HL-60 (cell line): ENCODE data around the gene ERCC4.

Experiments
- DNase-seq, 2 experiments: peaks; one replicate each; pipeline ENCODE4 v3.0.0-alpha.2; 2010 to 2020; ENCODE audit warnings: low read depth in 1 of 2, low spot score in 1 of 2
- H3K27ac ChIP-seq: fragments of 250-450 bp; sonication (Bioruptor Pico); replicated peaks from 2 replicates; pipeline ENCODE4 v1.5.1; 2020; ENCODE audit warnings: mild to moderate bottlenecking, moderate library complexity
- H3K27me3 ChIP-seq: fragments of 250-450 bp; sonication (Bioruptor Pico); 2 replicates; pipeline ENCODE4 v1.5.1; 2021; ENCODE audit warnings: mild to moderate bottlenecking, moderate library complexity; ENCODE audit not compliant: insufficient read depth, poor library complexity, severe bottlenecking
- H3K4me3 ChIP-seq: replicated peaks from 2 replicates; pipeline ENCODE4 v1.5.1; 2011; ENCODE audit warnings: mild to moderate bottlenecking, control low read depth, low read length; ENCODE audit not compliant: insufficient read depth
- CTCF ChIP-seq: IDR thresholded peaks from one replicate; pipeline ENCODE4 v1.5.1; 2011; ENCODE audit warnings: low read length, control low read depth, inconsistent platforms; ENCODE audit not compliant: insufficient read depth
- GABPA ChIP-seq: IDR thresholded peaks from 2 replicates; pipeline ENCODE4 v1.6.1; 2012; ENCODE audit warnings: low read depth
- POLR2AphosphoS5 ChIP-seq: IDR thresholded peaks from 2 replicates; pipeline ENCODE4 v1.6.1; 2012; ENCODE audit warnings: low read depth
- SPI1 ChIP-seq: IDR thresholded peaks from 2 replicates; pipeline ENCODE4 v1.6.1; 2012; ENCODE audit warnings: low read depth, mild to moderate bottlenecking, borderline replicate concordance
- TF ChIP-seq, protein P1 (sequence below): IDR thresholded peaks from 2 replicates; pipeline ENCODE4 v1.6.1; 2012; ENCODE audit warnings: low read depth; ENCODE audit not compliant: insufficient replicate concordance

The ERCC4 gene

GRCh38 chr16:13997526-13997925, 77.6 kb downstream of the ERCC4 start:
- no peak overlapping the region for H3K4me3 ChIP-seq
- no peaks in the 10 kb centered on the region for H3K27me3 ChIP-seq
- no peak for DNase-seq
- TF ChIP-seq, protein P1, sequence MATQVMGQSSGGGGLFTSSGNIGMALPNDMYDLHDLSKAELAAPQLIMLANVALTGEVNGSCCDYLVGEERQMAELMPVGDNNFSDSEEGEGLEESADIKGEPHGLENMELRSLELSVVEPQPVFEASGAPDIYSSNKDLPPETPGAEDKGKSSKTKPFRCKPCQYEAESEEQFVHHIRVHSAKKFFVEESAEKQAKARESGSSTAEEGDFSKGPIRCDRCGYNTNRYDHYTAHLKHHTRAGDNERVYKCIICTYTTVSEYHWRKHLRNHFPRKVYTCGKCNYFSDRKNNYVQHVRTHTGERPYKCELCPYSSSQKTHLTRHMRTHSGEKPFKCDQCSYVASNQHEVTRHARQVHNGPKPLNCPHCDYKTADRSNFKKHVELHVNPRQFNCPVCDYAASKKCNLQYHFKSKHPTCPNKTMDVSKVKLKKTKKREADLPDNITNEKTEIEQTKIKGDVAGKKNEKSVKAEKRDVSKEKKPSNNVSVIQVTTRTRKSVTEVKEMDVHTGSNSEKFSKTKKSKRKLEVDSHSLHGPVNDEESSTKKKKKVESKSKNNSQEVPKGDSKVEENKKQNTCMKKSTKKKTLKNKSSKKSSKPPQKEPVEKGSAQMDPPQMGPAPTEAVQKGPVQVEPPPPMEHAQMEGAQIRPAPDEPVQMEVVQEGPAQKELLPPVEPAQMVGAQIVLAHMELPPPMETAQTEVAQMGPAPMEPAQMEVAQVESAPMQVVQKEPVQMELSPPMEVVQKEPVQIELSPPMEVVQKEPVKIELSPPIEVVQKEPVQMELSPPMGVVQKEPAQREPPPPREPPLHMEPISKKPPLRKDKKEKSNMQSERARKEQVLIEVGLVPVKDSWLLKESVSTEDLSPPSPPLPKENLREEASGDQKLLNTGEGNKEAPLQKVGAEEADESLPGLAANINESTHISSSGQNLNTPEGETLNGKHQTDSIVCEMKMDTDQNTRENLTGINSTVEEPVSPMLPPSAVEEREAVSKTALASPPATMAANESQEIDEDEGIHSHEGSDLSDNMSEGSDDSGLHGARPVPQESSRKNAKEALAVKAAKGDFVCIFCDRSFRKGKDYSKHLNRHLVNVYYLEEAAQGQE: no peak
- TF ChIP-seq GABPA (no peak), POLR2AphosphoS5 (no peak), SPI1 (no peak), CTCF (no peak)
- H3K27ac ChIP-seq: no peak overlapping the region

GRCh38 chr16:13997933-13998332, 78.0 kb downstream of the ERCC4 start:
- TF ChIP-seq SPI1 (peak; percentile 16; the same call in 1 of the 2 replicates), POLR2AphosphoS5 (no peak)
- Histone ChIP-seq H3K4me3 (no peak overlapping the region), H3K27me3 (no peaks in the 10 kb centered on the region), H3K27ac (no peak overlapping the region)
- peak in 1 of 2 experiments; percentile 28 for DNase-seq

DNA sequence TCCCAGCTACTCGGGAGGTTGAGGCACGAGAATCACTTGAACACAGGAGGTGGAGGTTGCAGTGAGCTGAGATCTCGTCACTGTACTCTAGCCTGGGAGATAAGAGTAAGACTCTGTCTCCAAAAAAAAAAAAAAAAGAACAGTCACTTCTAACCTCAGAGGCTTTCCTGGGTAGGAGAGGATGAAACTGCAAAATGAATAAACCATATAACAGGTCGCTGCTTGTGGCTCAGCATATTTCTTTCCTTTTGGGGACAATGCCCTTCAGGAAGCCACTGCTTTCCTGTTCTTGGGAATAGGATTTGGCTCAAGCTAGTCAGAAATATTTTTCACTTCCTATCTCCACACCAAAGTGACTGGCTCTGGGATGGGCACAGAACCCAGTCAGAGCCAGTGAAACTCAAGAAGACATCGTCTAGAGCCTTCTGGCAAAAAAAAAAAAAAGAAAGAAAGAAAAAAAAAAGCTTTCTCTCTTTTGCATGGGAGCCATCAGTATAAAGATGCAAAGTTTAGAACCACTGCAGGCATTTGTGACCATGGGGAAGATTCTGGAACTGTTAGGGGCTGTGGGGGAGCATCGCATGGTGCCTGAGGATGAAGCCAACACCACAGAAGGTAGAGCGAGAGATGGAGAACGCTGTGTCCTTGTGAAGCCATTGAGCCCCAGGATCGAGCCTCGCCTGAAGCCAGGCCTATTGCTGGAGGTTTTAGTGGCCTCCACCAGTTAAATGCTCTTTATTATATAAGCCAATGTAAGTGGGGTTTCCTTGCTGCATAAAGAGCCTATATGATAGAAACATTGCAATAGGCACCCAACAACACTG, 79.3 kb downstream of the ERCC4 start:
- TF ChIP-seq GABPA: no peak
- no peak for TF ChIP-seq SPI1
- no peak for TF ChIP-seq POLR2AphosphoS5
- TF ChIP-seq, protein P1: no peak
- TF ChIP-seq CTCF: no peak
- no peaks in the 10 kb centered on the region for H3K27me3 ChIP-seq
- no peak overlapping the region for H3K4me3 ChIP-seq
- H3K27ac ChIP-seq: no peak overlapping the region
- no peak for DNase-seq

DNA sequence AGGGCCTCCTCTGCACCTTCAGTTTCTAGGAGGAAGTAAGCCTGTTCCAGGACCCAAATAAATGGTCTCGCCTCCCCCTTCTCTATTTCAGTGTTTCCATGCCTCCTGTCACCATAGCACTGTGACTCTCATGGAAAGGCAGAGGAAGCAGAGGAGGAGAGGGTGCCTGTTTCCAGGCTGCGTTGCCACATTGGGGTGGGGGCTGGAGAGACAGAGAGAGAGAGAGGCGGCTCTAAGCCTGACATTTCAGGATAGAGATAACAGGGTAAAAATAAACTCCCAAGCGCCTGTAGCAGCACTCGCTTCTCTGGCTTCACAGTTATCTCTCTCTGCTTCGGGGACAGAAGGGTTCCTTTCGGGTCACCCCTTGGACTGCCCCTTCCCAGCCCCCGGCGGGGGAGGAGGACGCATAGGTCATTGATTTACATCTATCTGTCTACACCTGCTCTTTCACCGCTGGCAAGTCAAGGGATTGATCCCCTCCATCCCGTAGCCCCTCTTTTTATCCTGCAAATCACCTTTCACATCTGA, 80.0 kb downstream of the ERCC4 start:
- no peak for DNase-seq
- TF ChIP-seq CTCF: no peak
- TF ChIP-seq POLR2AphosphoS5: no peak
- TF ChIP-seq, protein P1: no peak
- no peak for TF ChIP-seq GABPA
- no peak for TF ChIP-seq SPI1
- H3K27me3 ChIP-seq: no peaks in the 10 kb centered on the region
- no peak overlapping the region for H3K4me3 ChIP-seq
- H3K27ac ChIP-seq: no peak overlapping the region
